HG02973 (cell line): ENCODE data around the gene TMEM41B.
"Not testable (repeated sequence)": the region's sequence is repeated elsewhere in the genome, so short reads cannot be mapped to it uniquely, and the experiment has no call there.

Experiments
- ATAC-seq: cut with Tn5 transposase; IDR thresholded peaks from one replicate; pipeline ENCODE4 v1.9.1; 2021; ENCODE audit warnings: moderate library complexity; ENCODE audit not compliant: unreplicated experiment

Gene TMEM41B

GRCh38 chr11:9263840-9264315 lies 50.5 kb downstream of the TMEM41B start:
- ATAC-seq: peak; percentile 68

GRCh38 chr11:9260838-9261146 lies 53.6 kb downstream of the TMEM41B start:
- ATAC-seq: not testable (repeated sequence)

- ATAC-seq: no peak
Observed at GRCh38 chr11:9259981-9260837, 54.2 kb downstream of the TMEM41B start.

- ATAC-seq: not testable (repeated sequence)
Observed at GRCh38 chr11:9258279-9258678, 56.1 kb downstream of the TMEM41B start.

GRCh38 chr11:9254416-9254815 lies 60.0 kb downstream of the TMEM41B start:
- ATAC-seq: no peak

GRCh38 chr11:9253086-9253485 lies 61.3 kb downstream of the TMEM41B start:
- ATAC-seq: no peak

- ATAC-seq: no peak
Observed at GRCh38 chr11:9251311-9251710, 63.1 kb downstream of the TMEM41B start.

- ATAC-seq: peak; percentile 80
Observed at GRCh38 chr11:9250139-9250582, 64.2 kb downstream of the TMEM41B start.

GRCh38 chr11:9249252-9249651 lies 65.1 kb downstream of the TMEM41B start:
- no peak for ATAC-seq

- ATAC-seq: no peak
Observed at GRCh38 chr11:9247863-9248262, 66.5 kb downstream of the TMEM41B start.

GRCh38 chr11:9236242-9236641 lies 78.2 kb downstream of the TMEM41B start:
- ATAC-seq: not testable (repeated sequence)

- no peak for ATAC-seq
Observed at GRCh38 chr11:9232482-9232881, 81.9 kb downstream of the TMEM41B start.

- no peak for ATAC-seq
Observed at GRCh38 chr11:9231848-9232177, 82.6 kb downstream of the TMEM41B start.
